Keratinocyte (primary cell): ENCODE measurements around the gene ZNF135. TPM values are rescaled to one million over a fixed set of nuclear protein-coding genes. Genes with fewer than 3 reads are reported as not detected.
A peak's percentile ranks its signal among the peaks of the same experiment; 100 is the strongest.

Source experiments
- DNase-seq: peaks from one replicate; pipeline ENCODE4 v3.0.0-alpha.2; 2011; ENCODE audit warnings: low read depth, missing footprints, low spot score
- FAIRE-seq: peaks from 2 replicates; lab custom pipeline; 2011; peaks lifted over from hg19 to GRCh38; lab: Jason Lieb, UNC
- H2AFZ ChIP-seq: 2 replicates; pipeline ENCODE4 v1.6.0; 2012; ENCODE audit warnings: low read length, control low read depth, inconsistent platforms; ENCODE audit not compliant: control insufficient read depth
- H3K27ac ChIP-seq: 2 replicates; pipeline ENCODE4 v1.5.1; 2011; ENCODE audit warnings: low read length; ENCODE audit not compliant: control insufficient read depth, insufficient read depth
- H3K27me3 ChIP-seq: 3 replicates; pipeline ENCODE4 v1.6.0; 2011; ENCODE audit warnings: low read length; ENCODE audit not compliant: control insufficient read depth, insufficient read depth; ENCODE audit errors: extremely low read depth
- H3K36me3 ChIP-seq, 2 experiments: 2 replicates in 1 of 2; 3 replicates in 1 of 2; pipeline ENCODE4 v1.5.1; 2011; ENCODE audit warnings: low read length in 2 of 2, mild to moderate bottlenecking in 1 of 2; ENCODE audit not compliant: control insufficient read depth in 2 of 2, insufficient read depth in 2 of 2; ENCODE audit errors: extremely low read depth in 1 of 2
- H3K4me1 ChIP-seq: 3 replicates; pipeline ENCODE4 v1.5.1; 2011; ENCODE audit warnings: low read length; ENCODE audit not compliant: control insufficient read depth, insufficient read depth; ENCODE audit errors: extremely low read depth
- H3K4me2 ChIP-seq: 3 replicates; pipeline ENCODE4 v1.6.0; 2011; ENCODE audit warnings: low read depth, low read length; ENCODE audit not compliant: control insufficient read depth, insufficient read depth; ENCODE audit errors: extremely low read depth
- H3K4me3 ChIP-seq, 3 experiments: fragments of 200-600 bp in 1 of 3; sonication (generic) in 1 of 3; 2 replicates in 2 of 3; 3 replicates in 1 of 3; pipeline ENCODE4 v1.5.1; 2011 to 2016; ENCODE audit warnings: low read length in 3 of 3, mild to moderate bottlenecking in 3 of 3, control low read depth in 2 of 3, inconsistent platforms in 1 of 3, low read depth in 1 of 3, mixed read lengths in 1 of 3, mixed run types in 1 of 3, moderate library complexity in 1 of 3; ENCODE audit not compliant: control insufficient read depth in 2 of 3, insufficient read depth in 2 of 3; ENCODE audit errors: extremely low read depth in 1 of 3
- H3K79me2 ChIP-seq: 2 replicates; pipeline ENCODE4 v1.6.0; 2012; ENCODE audit warnings: low read length; ENCODE audit not compliant: control insufficient read depth, insufficient read depth
- H3K9ac ChIP-seq: 3 replicates; pipeline ENCODE4 v1.6.0; 2011; ENCODE audit warnings: low read length; ENCODE audit not compliant: control insufficient read depth, insufficient read depth; ENCODE audit errors: extremely low read depth
- H3K9me1 ChIP-seq: 3 replicates; pipeline ENCODE4 v1.6.0; 2011; ENCODE audit warnings: low read length; ENCODE audit not compliant: control insufficient read depth, insufficient read depth; ENCODE audit errors: extremely low read depth
- H3K9me3 ChIP-seq: 2 replicates; pipeline ENCODE4 v1.5.1; 2012; ENCODE audit warnings: low read depth, low read length; ENCODE audit not compliant: control insufficient read depth
- H4K20me1 ChIP-seq: 3 replicates; pipeline ENCODE4 v1.6.0; 2011; ENCODE audit warnings: low read length; ENCODE audit not compliant: control insufficient read depth, insufficient read depth; ENCODE audit errors: extremely low read depth
- CTCF ChIP-seq, 3 experiments: IDR thresholded peaks in 1 of 3; conservative IDR thresholded peaks in 1 of 3; optimal IDR thresholded peaks in 1 of 3; 2 replicates in 2 of 3; 3 replicates in 1 of 3; pipeline versions ENCODE3 to v1.5.1; 2011; ENCODE audit warnings: low read length in 3 of 3, mild to moderate bottlenecking in 3 of 3, moderate library complexity in 2 of 3, control low read depth in 1 of 3, inconsistent platforms in 1 of 3; ENCODE audit not compliant: insufficient read depth in 2 of 3; ENCODE audit errors: extremely low read depth in 1 of 3
- EZH2 ChIP-seq: IDR thresholded peaks from one replicate; pipeline ENCODE4 v1.6.1; 2012; ENCODE audit warnings: inconsistent platforms, mild to moderate bottlenecking, low read length, moderate library complexity
- dilution Hi-C: fragments of 300-500 bp; cut with MboI; formaldehyde crosslinking; loops from one replicate; pipeline ENCODE4 v1.7.0; 2020; ENCODE audit warnings: low sequenced_read_pairs; ENCODE audit not compliant: extremely low pct_ligation_motif_present
- polyA plus RNA-seq, 5 experiments: library from polyadenylated mRNA; depleted of rRNA in 3 of 5; stranded (reverse) in 3 of 5; stranded (forward) in 1 of 5; unstranded in 1 of 5; fragments of >200 nt; gene quantifications; 1 replicate in 1 of 5; 2 replicates in 3 of 5; 3 replicates in 1 of 5; pipeline versions ENCODE4 v1.2.1 to v1.2.3, GENCODE V29; 2011 to 2012; ENCODE audit warnings: missing spikeins in 2 of 5, low read depth in 1 of 5, low replicate concordance in 1 of 5

Gene ZNF135
- polyA plus RNA-seq, 1 donor (not counting 4 experiments of a cell fraction or from before 2014, with no cell fraction given) = 3.4 TPM

GRCh38 chr19:58021541-58022282 is 37.4 kb upstream of the ZNF135 start:
- no peak for FAIRE-seq
- Histone ChIP-seq H3K9me1 (no peaks in the 10 kb centered on the region), H3K79me2 (no peaks in the 10 kb centered on the region), H3K36me3 (no peaks in the 10 kb centered on the region), H3K27me3 (no peaks in the 10 kb centered on the region), H3K9me3 (peaks cover 9% of the 10 kb centered on the region), H3K4me2 (no peak overlapping the region), H3K27ac (no peak overlapping the region), H3K4me1 (no peaks in the 10 kb centered on the region), H3K9ac (no peak overlapping the region), H3K4me3 (no peak overlapping the region), H2AFZ (no peak overlapping the region), H4K20me1 (no peaks in the 10 kb centered on the region)
- DNase-seq = no peak
- no peak for TF ChIP-seq EZH2
- peak; percentile 12 to 43 (median 30) for TF ChIP-seq CTCF (optimal IDR thresholded peaks at IDR 0.05 in 1 of 3, IDR thresholded peaks at IDR 0.05 in 1 of 3, conservative IDR thresholded peaks at IDR 0.05 in 1 of 3; ENCODE audit: extremely low read depth in 1 of 3, insufficient read depth in 2 of 3, low read length in 3 of 3)
- dilution Hi-C loops = no loop called here

- no peak overlapping the region for H2AFZ ChIP-seq
These were observed 36.8 kb upstream of the ZNF135 start for GRCh38 chr19:58022283-58022660.

More at GRCh38 chr19:58022283-58022660, 36.8 kb upstream of the ZNF135 start:
- H3K27me3 ChIP-seq = no peaks in the 10 kb centered on the region
- H4K20me1 ChIP-seq = no peaks in the 10 kb centered on the region
- no peaks in the 10 kb centered on the region for H3K4me1 ChIP-seq
- dilution Hi-C loops = no loop called here
- no peaks in the 10 kb centered on the region for H3K36me3 ChIP-seq
- no peak overlapping the region for H3K9ac ChIP-seq
- no peaks in the 10 kb centered on the region for H3K9me1 ChIP-seq
- no peak overlapping the region for H3K4me3 ChIP-seq
- no peak overlapping the region for H3K27ac ChIP-seq
- FAIRE-seq (no peak), DNase-seq (no peak)
- no peak for TF ChIP-seq EZH2
- no peak for TF ChIP-seq CTCF (optimal IDR thresholded peaks at IDR 0.05 in 1 of 3, IDR thresholded peaks at IDR 0.05 in 1 of 3, conservative IDR thresholded peaks at IDR 0.05 in 1 of 3; ENCODE audit: extremely low read depth in 1 of 3, insufficient read depth in 2 of 3, low read length in 3 of 3)
- H3K79me2 ChIP-seq = no peaks in the 10 kb centered on the region
- H3K4me2 ChIP-seq = no peak overlapping the region
- H3K9me3 ChIP-seq = peaks cover 9% of the 10 kb centered on the region
